ENCODE results near the gene ZMYND11. TPM values are rescaled to one million over a fixed set of nuclear protein-coding genes. Genes with fewer than 3 reads are reported as not detected.

The ZMYND11 gene
- total RNA-seq, 4 donors from 2014 or later: 55.6 to 95.1 (median 70.8) TPM

- no peak for TF ChIP-seq CTCF (IDR thresholded peaks at IDR 0.05; ENCODE audit: low read depth)
Observed at GRCh38 chr10:298033-298432, 162.8 kb downstream of the ZMYND11 start.

GRCh38 chr10:299512-299911, 164.3 kb downstream of the ZMYND11 start:
- no peak for TF ChIP-seq CTCF (IDR thresholded peaks at IDR 0.05; ENCODE audit: low read depth)

GRCh38 chr10:299969-300368, 164.7 kb downstream of the ZMYND11 start:
- TF ChIP-seq CTCF (IDR thresholded peaks at IDR 0.05; ENCODE audit: low read depth): no peak

- no peak for TF ChIP-seq CTCF (IDR thresholded peaks at IDR 0.05; ENCODE audit: low read depth)
Observed at GRCh38 chr10:301536-301935, 166.3 kb downstream of the ZMYND11 start.

Small RNA genes lying within 50 kb of the gene (small RNA-seq; reads per million reads assigned to genes)
- gene RNA5SP297 (not detected), gene RNA5SP298 (not detected)

Other genes with a start within 250 kb of the ZMYND11 start
- gene TUBB8, start 86.2 kb upstream of the ZMYND11 start, total RNA-seq: not detected